ENCODE measurements around the gene IGIP. TPM values are rescaled to one million over a fixed set of nuclear protein-coding genes. Genes with fewer than 3 reads are reported as not detected.
A peak's percentile ranks its signal among the peaks of the same experiment; 100 is the strongest.

IGIP gene
- total RNA-seq, 2 donors from 2014 or later, result 21.3 to 26.6 TPM

GRCh38 chr5:140109759-140110645, 15.7 kb upstream of the IGIP start:
- DNase-seq (ENCODE audit: low spot score), result no peak
- intact Hi-C loops (cut with DNase I), result loop anchor here in 1 of 2 donors (5.0 kb wide), 1 partner anchor 37 kb away; no protein-coding TSS in a partner anchor

GRCh38 chr5:140110646-140110957, 15.1 kb upstream of the IGIP start:
- intact Hi-C loops (cut with DNase I), result no loop called here

GRCh38 chr5:140111011-140111858, 14.5 kb upstream of the IGIP start:
- DNase-seq (ENCODE audit: low spot score), result no peak
- intact Hi-C loops (cut with DNase I), result no loop called here

More at GRCh38 chr5:140110646-140110957, 15.1 kb upstream of the IGIP start:
- DNase-seq (ENCODE audit: low spot score), result no peak

- DNase-seq (ENCODE audit: low spot score), result no peak
- intact Hi-C loops (cut with DNase I), result no loop called here
These were observed 13.7 kb upstream of the IGIP start for GRCh38 chr5:140111859-140112551.

- intact Hi-C loops (cut with DNase I), result no loop called here
- DNase-seq (ENCODE audit: low spot score), result no peak
These were observed 13.0 kb upstream of the IGIP start for GRCh38 chr5:140112685-140113179.

- DNase-seq (ENCODE audit: low spot score), result peak; percentile 78
These were observed 12.5 kb upstream of the IGIP start for GRCh38 chr5:140113180-140113698.

GRCh38 chr5:140113699-140114263, 12.0 kb upstream of the IGIP start, which contains the start of gene PURA:
TSS of gene PURA (plus strand) at chr5:140114109. CDS start at chr5:140114182, 73 bp downstream.
- peak; percentile 98 for DNase-seq (ENCODE audit: low spot score)
- intact Hi-C loops (cut with DNase I), result no loop called here

More at GRCh38 chr5:140113180-140113698, 12.5 kb upstream of the IGIP start:
- intact Hi-C loops (cut with DNase I), result no loop called here

- intact Hi-C loops (cut with DNase I), result no loop called here
- DNase-seq (ENCODE audit: low spot score), result peak; percentile 93
These were observed 11.2 kb upstream of the IGIP start for GRCh38 chr5:140114341-140115185.

- DNase-seq (ENCODE audit: low spot score), result no peak
- intact Hi-C loops (cut with DNase I), result no loop called here
These were observed 10.6 kb upstream of the IGIP start for GRCh38 chr5:140115186-140115500.

- intact Hi-C loops (cut with DNase I), result no loop called here
- no peak for DNase-seq (ENCODE audit: low spot score)
These were observed 9.0 kb upstream of the IGIP start for GRCh38 chr5:140116716-140117115.

- intact Hi-C loops (cut with DNase I), result no loop called here
- no peak for DNase-seq (ENCODE audit: low spot score)
These were observed 8.2 kb upstream of the IGIP start for GRCh38 chr5:140117523-140117922.

GRCh38 chr5:140118302-140118936, 7.3 kb upstream of the IGIP start:
- intact Hi-C loops (cut with DNase I), result no loop called here

GRCh38 chr5:140126315-140127012, 727 bp downstream of the IGIP start:
- intact Hi-C loops (cut with DNase I), result no loop called here

More at GRCh38 chr5:140118302-140118936, 7.3 kb upstream of the IGIP start:
- DNase-seq (ENCODE audit: low spot score), result no peak

GRCh38 chr5:140128376-140128775, 2.6 kb downstream of the IGIP start:
- DNase-seq (ENCODE audit: low spot score), result no peak

More at GRCh38 chr5:140126315-140127012, 727 bp downstream of the IGIP start:
- no peak for DNase-seq (ENCODE audit: low spot score)

GRCh38 chr5:140130949-140131733, 5.4 kb downstream of the IGIP start:
- intact Hi-C loops (cut with DNase I), result no loop called here
- DNase-seq (ENCODE audit: low spot score), result no peak

More at GRCh38 chr5:140128376-140128775, 2.6 kb downstream of the IGIP start:
- intact Hi-C loops (cut with DNase I), result no loop called here

- intact Hi-C loops (cut with DNase I), result no loop called here
- no peak for DNase-seq (ENCODE audit: low spot score)
These were observed 6.3 kb downstream of the IGIP start for GRCh38 chr5:140131967-140132409.

Data from posterior vena cava (tissue), 2 donors.